ENCODE results near the gene BRPF1.

- TF ChIP-seq POLR2A (IDR thresholded peaks at IDR 0.05; ENCODE audit: low read depth, low read length) = no peak
- TF ChIP-seq, protein P1, sequence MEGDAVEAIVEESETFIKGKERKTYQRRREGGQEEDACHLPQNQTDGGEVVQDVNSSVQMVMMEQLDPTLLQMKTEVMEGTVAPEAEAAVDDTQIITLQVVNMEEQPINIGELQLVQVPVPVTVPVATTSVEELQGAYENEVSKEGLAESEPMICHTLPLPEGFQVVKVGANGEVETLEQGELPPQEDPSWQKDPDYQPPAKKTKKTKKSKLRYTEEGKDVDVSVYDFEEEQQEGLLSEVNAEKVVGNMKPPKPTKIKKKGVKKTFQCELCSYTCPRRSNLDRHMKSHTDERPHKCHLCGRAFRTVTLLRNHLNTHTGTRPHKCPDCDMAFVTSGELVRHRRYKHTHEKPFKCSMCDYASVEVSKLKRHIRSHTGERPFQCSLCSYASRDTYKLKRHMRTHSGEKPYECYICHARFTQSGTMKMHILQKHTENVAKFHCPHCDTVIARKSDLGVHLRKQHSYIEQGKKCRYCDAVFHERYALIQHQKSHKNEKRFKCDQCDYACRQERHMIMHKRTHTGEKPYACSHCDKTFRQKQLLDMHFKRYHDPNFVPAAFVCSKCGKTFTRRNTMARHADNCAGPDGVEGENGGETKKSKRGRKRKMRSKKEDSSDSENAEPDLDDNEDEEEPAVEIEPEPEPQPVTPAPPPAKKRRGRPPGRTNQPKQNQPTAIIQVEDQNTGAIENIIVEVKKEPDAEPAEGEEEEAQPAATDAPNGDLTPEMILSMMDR (IDR thresholded peaks at IDR 0.05 in 2 of 3, conservative IDR thresholded peaks at IDR 0.05 in 1 of 3; ENCODE audit: control insufficient read depth in 2 of 3, extremely low read depth in 1 of 3, insufficient read depth in 1 of 3, low read depth in 3 of 3, low read length in 3 of 3) = no peak
- no peak for TF ChIP-seq ZNF274 (IDR thresholded peaks at IDR 0.05; ENCODE audit: insufficient read depth, insufficient read length)
- TF ChIP-seq FOS (IDR thresholded peaks at IDR 0.05; ENCODE audit: borderline replicate concordance, extremely low read depth, insufficient read length) = no peak
Measured at GRCh38 chr3:9777694-9778021, 46.1 kb downstream of the BRPF1 start.

All from GM12878 (cell line).